ENCODE data around the gene SFRP2.

SFRP2 gene

DNA sequence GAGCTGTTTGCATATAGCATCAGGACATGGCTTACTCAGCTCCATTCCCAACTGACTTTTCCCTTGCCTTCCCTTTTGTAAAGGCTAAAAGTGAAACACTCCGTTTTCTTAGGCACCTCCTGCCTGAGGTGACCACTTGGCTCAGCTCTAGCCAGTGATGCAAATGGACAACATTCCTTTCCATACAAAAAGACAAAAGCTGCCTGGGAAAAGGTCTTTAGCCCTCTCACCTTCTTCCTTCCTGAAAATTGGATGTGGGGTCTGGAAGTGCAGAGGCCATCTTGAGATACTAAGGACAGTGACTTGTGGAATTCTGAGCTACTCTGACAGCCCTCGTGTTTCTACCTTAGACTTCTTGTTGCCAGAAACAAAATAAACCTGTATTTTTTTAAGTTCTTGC lies 27.7 kb upstream of the SFRP2 start:
- Histone ChIP-seq H3K36me3 (ENCODE audit: control insufficient read depth, insufficient read depth, low read length) (no peaks in the 10 kb centered on the region), H3K4me3 (ENCODE audit: low read length) (no peak overlapping the region), H3K9me3 (ENCODE audit: control insufficient read depth, low read length) (no peaks in the 10 kb centered on the region), H3K27me3 (ENCODE audit: control insufficient read depth, insufficient read depth, low read length) (no peaks in the 10 kb centered on the region), H3K4me1 (ENCODE audit: control insufficient read depth, insufficient read depth, low read length) (no peaks in the 10 kb centered on the region), H3K9ac (ENCODE audit: low read length) (no peak overlapping the region)

DNA sequence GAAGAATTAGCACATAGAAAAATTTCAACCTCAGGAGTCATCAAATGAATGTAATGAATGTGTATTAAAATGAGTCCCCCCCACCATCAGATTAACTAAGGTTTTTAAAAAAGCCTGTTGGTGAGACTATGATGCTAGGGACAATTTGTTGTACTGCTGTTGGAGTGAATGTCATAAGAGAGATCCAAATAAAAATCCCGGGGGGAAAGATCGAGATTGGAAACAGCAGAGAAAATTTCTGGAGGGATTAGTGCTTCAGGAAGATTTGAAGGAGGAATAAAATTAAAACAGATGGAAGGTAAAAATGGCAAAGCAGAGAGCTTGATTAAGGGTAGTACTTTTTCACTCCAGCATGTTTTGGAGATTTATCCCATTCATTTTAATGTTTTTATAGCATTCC lies 25.9 kb upstream of the SFRP2 start:
- Histone ChIP-seq H3K36me3 (ENCODE audit: control insufficient read depth, insufficient read depth, low read length) (no peaks in the 10 kb centered on the region), H3K9me3 (ENCODE audit: control insufficient read depth, low read length) (no peaks in the 10 kb centered on the region), H3K9ac (ENCODE audit: low read length) (no peak overlapping the region), H3K27me3 (ENCODE audit: control insufficient read depth, insufficient read depth, low read length) (no peaks in the 10 kb centered on the region), H3K4me1 (ENCODE audit: control insufficient read depth, insufficient read depth, low read length) (no peaks in the 10 kb centered on the region), H3K4me3 (ENCODE audit: low read length) (no peak overlapping the region)

DNA sequence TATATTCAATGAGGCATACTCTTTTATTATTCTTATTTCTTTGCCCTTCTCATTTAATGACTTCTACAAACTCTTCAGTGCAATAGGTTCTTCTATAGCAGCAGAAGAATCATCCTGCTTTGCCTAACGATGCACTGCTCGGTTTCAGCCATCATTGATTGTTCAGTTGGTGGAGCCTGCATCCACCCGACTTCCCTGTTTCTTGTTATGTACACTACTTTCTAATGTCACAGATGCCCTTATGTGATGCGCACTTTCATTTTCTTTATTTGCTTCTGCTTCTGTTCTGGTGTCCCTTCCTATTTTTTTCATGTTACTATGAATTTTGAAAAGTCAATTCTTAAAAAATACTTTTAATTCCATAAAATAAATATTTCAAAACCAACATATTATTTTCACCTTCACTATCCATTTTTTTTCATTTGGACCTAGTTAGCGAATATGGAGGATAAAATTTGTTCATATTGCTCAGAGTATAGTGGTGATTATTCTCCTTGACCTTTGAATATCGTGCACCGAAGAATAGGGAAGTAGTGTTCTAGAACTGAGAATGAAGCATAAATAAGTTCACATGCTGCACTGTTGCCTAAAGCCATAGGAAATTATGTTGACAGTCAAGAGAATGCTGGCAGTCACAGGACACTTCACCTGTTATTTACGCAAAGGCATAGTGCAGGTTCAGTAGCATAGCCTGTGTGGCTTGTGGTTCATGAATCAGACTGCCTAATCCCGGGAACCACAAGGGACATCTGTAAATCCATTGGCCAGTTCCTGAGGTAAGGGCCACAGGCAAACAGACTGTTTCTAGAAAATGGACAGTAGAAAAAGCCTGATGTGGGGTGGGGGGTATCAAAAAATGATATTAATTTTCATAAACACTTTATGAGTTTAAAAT lies 21.3 kb upstream of the SFRP2 start:
- no peak overlapping the region for H3K4me3 ChIP-seq (ENCODE audit: low read length)
- no peaks in the 10 kb centered on the region for H3K9me3 ChIP-seq (ENCODE audit: control insufficient read depth, low read length)
- no peaks in the 10 kb centered on the region for H3K27me3 ChIP-seq (ENCODE audit: control insufficient read depth, insufficient read depth, low read length)
- no peak overlapping the region for H3K9ac ChIP-seq (ENCODE audit: low read length)
- H3K4me1 ChIP-seq (ENCODE audit: control insufficient read depth, insufficient read depth, low read length): no peaks in the 10 kb centered on the region
- H3K36me3 ChIP-seq (ENCODE audit: control insufficient read depth, insufficient read depth, low read length): no peaks in the 10 kb centered on the region

DNA sequence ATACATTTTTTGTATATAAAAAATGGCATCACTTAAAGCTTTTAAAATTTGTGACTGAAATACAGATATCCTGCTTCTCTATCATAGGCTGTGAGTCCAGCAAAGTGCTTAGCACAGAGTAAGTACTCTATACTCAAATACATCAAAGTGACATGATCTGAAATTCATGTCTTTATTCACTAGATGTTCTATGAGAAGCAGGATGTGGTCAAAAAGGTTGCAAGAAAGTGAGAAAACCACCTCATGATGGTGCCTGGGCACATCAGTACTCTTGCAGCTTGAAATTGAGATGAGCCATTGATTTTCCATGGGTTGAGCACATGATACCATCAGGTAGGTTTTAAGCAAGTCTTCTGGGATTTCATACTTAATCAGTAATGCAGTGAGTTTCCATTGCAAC lies 20.4 kb upstream of the SFRP2 start:
- Histone ChIP-seq H3K9ac (ENCODE audit: low read length) (no peak overlapping the region), H3K4me1 (ENCODE audit: control insufficient read depth, insufficient read depth, low read length) (no peaks in the 10 kb centered on the region), H3K27me3 (ENCODE audit: control insufficient read depth, insufficient read depth, low read length) (no peaks in the 10 kb centered on the region), H3K9me3 (ENCODE audit: control insufficient read depth, low read length) (no peaks in the 10 kb centered on the region), H3K36me3 (ENCODE audit: control insufficient read depth, insufficient read depth, low read length) (no peaks in the 10 kb centered on the region), H3K4me3 (ENCODE audit: low read length) (no peak overlapping the region)

DNA sequence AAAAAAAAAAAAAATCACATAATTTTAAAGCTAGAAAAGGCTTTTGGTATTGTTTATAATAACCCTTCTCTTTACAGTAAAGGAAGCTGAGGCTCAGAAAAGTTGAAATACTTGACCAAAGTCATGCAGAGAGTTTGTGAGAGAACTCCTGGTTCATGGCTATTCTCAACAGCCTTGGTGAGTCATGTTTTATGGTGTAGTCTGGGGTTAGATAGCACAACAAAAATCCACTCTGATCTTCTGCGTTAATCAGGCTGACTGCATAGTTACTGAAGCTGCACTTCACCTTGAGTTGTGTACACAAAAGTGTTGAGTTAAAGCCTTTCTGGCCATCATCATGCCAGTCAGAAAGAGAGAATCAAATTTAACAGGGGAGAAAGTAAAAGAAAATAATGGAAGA lies 19.3 kb upstream of the SFRP2 start:
- no peaks in the 10 kb centered on the region for H3K9me3 ChIP-seq (ENCODE audit: control insufficient read depth, low read length)
- H3K9ac ChIP-seq (ENCODE audit: low read length): no peak overlapping the region
- H3K4me1 ChIP-seq (ENCODE audit: control insufficient read depth, insufficient read depth, low read length): no peaks in the 10 kb centered on the region
- no peak overlapping the region for H3K4me3 ChIP-seq (ENCODE audit: low read length)
- H3K27me3 ChIP-seq (ENCODE audit: control insufficient read depth, insufficient read depth, low read length): no peaks in the 10 kb centered on the region
- H3K36me3 ChIP-seq (ENCODE audit: control insufficient read depth, insufficient read depth, low read length): no peaks in the 10 kb centered on the region

DNA sequence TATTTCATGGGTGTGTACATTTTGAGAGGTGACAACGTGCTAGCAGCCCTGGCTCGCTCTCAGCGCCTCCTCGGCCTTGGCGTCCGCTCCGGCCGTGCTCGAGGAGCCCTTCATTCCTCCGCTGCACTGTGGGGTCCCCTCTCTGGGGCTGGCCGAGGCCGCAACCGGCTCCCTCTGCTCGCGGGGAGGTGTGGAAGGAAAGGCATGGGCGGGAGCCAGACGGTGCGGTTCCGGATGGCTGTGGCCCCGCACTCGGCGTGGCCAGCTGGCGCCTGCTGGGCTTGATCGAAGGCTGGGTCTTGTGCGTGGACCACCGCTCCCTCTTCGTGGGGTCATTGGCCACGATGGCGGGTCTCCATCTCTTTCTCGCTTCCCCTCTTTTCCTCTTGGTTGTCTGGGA lies 17.2 kb upstream of the SFRP2 start:
- Histone ChIP-seq H3K9ac (ENCODE audit: low read length) (no peak overlapping the region), H3K9me3 (ENCODE audit: control insufficient read depth, low read length) (no peaks in the 10 kb centered on the region), H3K4me3 (ENCODE audit: low read length) (no peak overlapping the region), H3K36me3 (ENCODE audit: control insufficient read depth, insufficient read depth, low read length) (no peaks in the 10 kb centered on the region), H3K27me3 (ENCODE audit: control insufficient read depth, insufficient read depth, low read length) (no peaks in the 10 kb centered on the region), H3K4me1 (ENCODE audit: control insufficient read depth, insufficient read depth, low read length) (no peaks in the 10 kb centered on the region)

DNA sequence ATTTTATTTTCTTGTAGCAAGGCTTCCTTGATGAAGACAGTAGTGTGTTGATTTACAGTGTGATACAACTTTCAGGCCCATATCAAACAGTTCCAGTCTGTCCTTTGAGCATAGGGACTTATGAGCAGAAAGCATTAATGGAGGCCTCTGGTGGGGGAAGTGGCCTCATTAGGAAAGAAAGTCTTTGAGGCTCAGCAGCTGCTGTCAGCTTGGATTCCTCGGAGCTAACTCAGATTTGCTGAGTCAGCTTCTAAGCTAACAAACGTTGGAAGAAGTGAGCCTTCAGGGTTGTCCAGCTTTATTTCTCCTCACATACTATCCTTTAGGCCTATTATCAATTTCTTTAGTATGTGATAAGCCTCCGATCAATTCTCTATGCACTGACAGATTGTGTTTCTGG lies 15.8 kb upstream of the SFRP2 start:
- H3K4me3 ChIP-seq (ENCODE audit: low read length): no peak overlapping the region
- H3K9me3 ChIP-seq (ENCODE audit: control insufficient read depth, low read length): no peaks in the 10 kb centered on the region
- H3K4me1 ChIP-seq (ENCODE audit: control insufficient read depth, insufficient read depth, low read length): no peaks in the 10 kb centered on the region
- no peaks in the 10 kb centered on the region for H3K27me3 ChIP-seq (ENCODE audit: control insufficient read depth, insufficient read depth, low read length)
- H3K36me3 ChIP-seq (ENCODE audit: control insufficient read depth, insufficient read depth, low read length): no peaks in the 10 kb centered on the region
- H3K9ac ChIP-seq (ENCODE audit: low read length): no peak overlapping the region

DNA sequence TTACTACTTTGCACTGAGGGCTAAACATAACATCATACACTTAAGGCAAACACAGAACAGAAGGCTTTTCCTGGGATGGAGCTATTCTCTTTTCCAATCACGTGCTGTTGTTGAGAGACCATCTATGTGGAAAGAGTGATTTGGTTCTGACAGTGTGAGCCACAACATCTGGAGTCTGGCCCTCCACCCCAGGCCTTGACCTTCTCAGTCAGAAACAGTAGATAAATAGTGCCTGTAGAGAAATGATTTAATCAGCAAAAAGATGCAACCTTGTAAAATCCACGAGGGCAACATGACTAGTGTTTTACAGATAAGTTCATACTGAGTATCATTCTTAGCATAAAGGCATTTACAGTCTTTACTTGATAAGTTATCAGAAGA lies 10.8 kb upstream of the SFRP2 start:
- H3K4me3 ChIP-seq (ENCODE audit: low read length): no peak overlapping the region
- no peaks in the 10 kb centered on the region for H3K36me3 ChIP-seq (ENCODE audit: control insufficient read depth, insufficient read depth, low read length)
- H3K9me3 ChIP-seq (ENCODE audit: control insufficient read depth, low read length): no peaks in the 10 kb centered on the region
- H3K9ac ChIP-seq (ENCODE audit: low read length): no peak overlapping the region
- H3K27me3 ChIP-seq (ENCODE audit: control insufficient read depth, insufficient read depth, low read length): no peaks in the 10 kb centered on the region
- H3K4me1 ChIP-seq (ENCODE audit: control insufficient read depth, insufficient read depth, low read length): no peaks in the 10 kb centered on the region

DNA sequence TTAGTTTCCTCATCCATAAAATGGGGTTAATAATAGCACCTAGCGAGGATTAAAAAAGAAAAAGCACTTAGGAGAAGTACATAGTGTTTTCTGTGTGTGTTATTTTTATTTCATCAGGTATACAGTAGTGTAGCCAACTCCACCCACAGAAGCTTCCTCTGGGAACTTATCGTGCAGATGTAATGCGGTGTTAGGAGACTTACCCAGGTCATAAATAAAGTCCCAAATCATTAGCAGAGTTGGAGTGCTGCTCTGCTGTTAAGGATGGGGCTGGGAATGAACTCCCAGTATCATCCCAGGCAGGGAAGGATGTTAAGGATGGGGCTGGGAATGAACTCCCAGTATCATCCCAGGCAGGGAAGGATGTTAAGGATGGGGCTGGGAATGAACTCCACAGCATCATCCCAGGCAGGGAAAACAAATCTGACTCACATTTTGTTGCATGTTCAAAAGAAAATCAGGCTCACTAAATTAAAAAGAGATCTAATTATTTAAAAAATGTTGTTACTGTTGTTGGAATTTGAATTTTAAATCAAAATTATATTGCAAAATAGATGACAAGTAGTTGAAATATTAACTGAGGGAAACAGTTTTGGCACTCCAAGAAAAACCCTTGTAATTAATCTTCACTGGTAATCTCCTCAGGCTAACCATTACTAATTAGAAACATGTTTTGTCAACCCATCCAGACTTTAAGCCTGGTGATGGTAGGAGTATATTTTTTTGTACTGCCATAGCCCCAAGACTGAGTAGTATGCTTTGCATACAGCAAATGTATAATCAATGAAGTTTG lies 10.2 kb upstream of the SFRP2 start:
- H3K36me3 ChIP-seq (ENCODE audit: control insufficient read depth, insufficient read depth, low read length): no peaks in the 10 kb centered on the region
- no peaks in the 10 kb centered on the region for H3K9me3 ChIP-seq (ENCODE audit: control insufficient read depth, low read length)
- peaks cover 4% of the 10 kb centered on the region for H3K27me3 ChIP-seq (ENCODE audit: control insufficient read depth, insufficient read depth, low read length)
- no peaks in the 10 kb centered on the region for H3K4me1 ChIP-seq (ENCODE audit: control insufficient read depth, insufficient read depth, low read length)
- no peak overlapping the region for H3K4me3 ChIP-seq (ENCODE audit: low read length)
- no peak overlapping the region for H3K9ac ChIP-seq (ENCODE audit: low read length)

DNA sequence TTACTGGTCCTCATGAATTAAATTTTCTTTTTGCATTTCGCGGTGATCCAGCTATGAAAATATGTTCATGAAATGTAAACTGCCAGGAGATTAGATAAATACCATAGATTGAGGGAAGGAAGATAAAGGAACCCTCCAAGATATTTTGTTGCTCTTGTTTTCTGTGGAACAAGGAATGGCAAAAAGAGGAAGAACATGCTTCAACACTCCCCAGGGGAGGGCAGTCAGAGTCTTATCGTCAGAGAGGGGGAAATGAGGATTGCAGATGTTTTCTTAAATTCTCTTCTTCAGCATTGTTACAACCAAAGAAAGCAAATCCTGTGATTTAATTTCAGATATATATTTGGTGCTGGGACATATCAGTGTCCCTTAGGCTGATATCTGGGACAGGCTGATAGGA lies 9.5 kb upstream of the SFRP2 start:
- Histone ChIP-seq H3K4me1 (ENCODE audit: control insufficient read depth, insufficient read depth, low read length) (no peaks in the 10 kb centered on the region), H3K4me3 (ENCODE audit: low read length) (no peak overlapping the region), H3K36me3 (ENCODE audit: control insufficient read depth, insufficient read depth, low read length) (no peaks in the 10 kb centered on the region), H3K27me3 (ENCODE audit: control insufficient read depth, insufficient read depth, low read length) (peaks cover 11% of the 10 kb centered on the region), H3K9ac (ENCODE audit: low read length) (no peak overlapping the region), H3K9me3 (ENCODE audit: control insufficient read depth, low read length) (no peaks in the 10 kb centered on the region)

DNA sequence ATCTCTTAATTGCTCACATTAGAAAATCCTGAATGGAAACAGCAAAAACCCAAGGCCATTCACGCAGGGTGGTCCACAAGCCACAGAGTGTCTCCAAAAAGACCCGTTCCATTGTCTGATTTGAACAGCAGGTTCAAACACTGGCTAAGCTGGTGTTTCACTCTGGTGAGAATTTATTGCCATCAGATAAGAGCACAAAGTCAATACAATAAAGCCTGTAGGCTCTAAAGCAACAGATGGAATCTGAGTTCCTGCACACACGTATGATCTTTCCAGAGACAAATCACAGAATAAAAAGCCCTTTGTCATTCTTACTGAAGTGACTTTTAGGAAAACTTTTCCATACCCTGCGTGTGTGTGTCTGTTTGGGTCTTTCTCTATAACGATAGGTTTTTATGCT lies 5.1 kb upstream of the SFRP2 start:
- no peaks in the 10 kb centered on the region for H3K9me3 ChIP-seq (ENCODE audit: control insufficient read depth, low read length)

DNA sequence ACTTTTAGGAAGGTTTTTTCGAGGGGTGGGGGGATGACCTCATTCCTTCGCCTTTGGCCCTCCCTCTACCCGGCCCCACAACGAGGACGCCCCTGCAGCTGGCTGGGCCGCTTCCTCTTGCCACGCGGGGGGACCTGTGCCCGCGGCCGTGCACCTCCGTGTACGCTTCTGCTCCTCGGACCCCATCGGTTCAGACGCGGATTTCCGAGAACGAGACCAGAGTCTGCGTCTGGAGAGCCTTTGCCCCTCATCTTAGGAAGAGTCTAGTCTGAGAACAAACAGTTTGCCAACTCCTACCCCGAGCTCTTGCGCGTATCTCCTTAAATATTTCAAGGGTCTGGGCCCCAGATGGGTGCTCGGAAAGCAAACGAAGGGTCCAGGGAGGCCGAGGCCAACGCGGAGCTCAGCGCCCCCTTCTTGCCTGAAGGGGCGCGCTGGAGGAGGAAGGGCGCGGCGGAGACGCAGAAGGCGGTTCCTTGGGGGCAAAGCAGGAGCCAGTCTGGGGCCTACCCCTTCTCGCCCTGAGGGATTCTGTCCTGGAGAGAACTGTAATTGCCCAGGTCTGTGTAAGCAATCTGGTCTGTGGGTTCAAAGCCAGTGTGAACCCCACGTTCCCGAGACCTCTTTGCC lies 3.9 kb upstream of the SFRP2 start:
- no peak overlapping the region for H3K9ac ChIP-seq (ENCODE audit: low read length)
- H3K4me3 ChIP-seq (ENCODE audit: low read length): no peak overlapping the region
- H3K36me3 ChIP-seq (ENCODE audit: control insufficient read depth, insufficient read depth, low read length): no peaks in the 10 kb centered on the region
- H3K27me3 ChIP-seq (ENCODE audit: control insufficient read depth, insufficient read depth, low read length): peaks cover 67% of the 10 kb centered on the region
- peaks cover 21% of the 10 kb centered on the region for H3K4me1 ChIP-seq (ENCODE audit: control insufficient read depth, insufficient read depth, low read length)
- H3K9me3 ChIP-seq (ENCODE audit: control insufficient read depth, low read length): no peaks in the 10 kb centered on the region

More for the DNA sequence above, 5.1 kb upstream of the SFRP2 start:
- peaks cover 55% of the 10 kb centered on the region for H3K27me3 ChIP-seq (ENCODE audit: control insufficient read depth, insufficient read depth, low read length)
- peaks cover 20% of the 10 kb centered on the region for H3K4me1 ChIP-seq (ENCODE audit: control insufficient read depth, insufficient read depth, low read length)
- H3K9ac ChIP-seq (ENCODE audit: low read length): no peak overlapping the region
- no peaks in the 10 kb centered on the region for H3K36me3 ChIP-seq (ENCODE audit: control insufficient read depth, insufficient read depth, low read length)
- no peak overlapping the region for H3K4me3 ChIP-seq (ENCODE audit: low read length)

All from mucosa of stomach (tissue), 1 donor.